ENCODE results near the gene AHCTF1.

- TF ChIP-seq, protein P1, sequence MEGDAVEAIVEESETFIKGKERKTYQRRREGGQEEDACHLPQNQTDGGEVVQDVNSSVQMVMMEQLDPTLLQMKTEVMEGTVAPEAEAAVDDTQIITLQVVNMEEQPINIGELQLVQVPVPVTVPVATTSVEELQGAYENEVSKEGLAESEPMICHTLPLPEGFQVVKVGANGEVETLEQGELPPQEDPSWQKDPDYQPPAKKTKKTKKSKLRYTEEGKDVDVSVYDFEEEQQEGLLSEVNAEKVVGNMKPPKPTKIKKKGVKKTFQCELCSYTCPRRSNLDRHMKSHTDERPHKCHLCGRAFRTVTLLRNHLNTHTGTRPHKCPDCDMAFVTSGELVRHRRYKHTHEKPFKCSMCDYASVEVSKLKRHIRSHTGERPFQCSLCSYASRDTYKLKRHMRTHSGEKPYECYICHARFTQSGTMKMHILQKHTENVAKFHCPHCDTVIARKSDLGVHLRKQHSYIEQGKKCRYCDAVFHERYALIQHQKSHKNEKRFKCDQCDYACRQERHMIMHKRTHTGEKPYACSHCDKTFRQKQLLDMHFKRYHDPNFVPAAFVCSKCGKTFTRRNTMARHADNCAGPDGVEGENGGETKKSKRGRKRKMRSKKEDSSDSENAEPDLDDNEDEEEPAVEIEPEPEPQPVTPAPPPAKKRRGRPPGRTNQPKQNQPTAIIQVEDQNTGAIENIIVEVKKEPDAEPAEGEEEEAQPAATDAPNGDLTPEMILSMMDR (IDR thresholded peaks at IDR 0.05) = no peak
- no peak for TF ChIP-seq POLR2A (IDR thresholded peaks at IDR 0.05)
Measured at GRCh38 chr1:246925997-246926626, 5.6 kb downstream of the AHCTF1 start.

Measured in uterus (tissue), 2 donors.